Measurements from ENCODE around the gene TPGS2. TPM values are rescaled to one million over a fixed set of nuclear protein-coding genes. Genes with fewer than 3 reads are reported as not detected.

Gene TPGS2
- total RNA-seq, 1 experiment from 2014 or later = 93.3 TPM

- CTCF ChIA-PET = no interaction called here
- POLR2A ChIA-PET = no interaction called here
These were observed 15.0 kb upstream of the TPGS2 start for GRCh38 chr18:36843784-36844183.

More at GRCh38 chr18:36843784-36844183, 15.0 kb upstream of the TPGS2 start:
- Histone ChIP-seq H3K36me3 (ENCODE audit: control insufficient read depth in 1 of 2, insufficient read depth in 2 of 2, low read length in 2 of 2) (no peaks in the 10 kb centered on the region), H2AFZ (ENCODE audit: low read depth, low read length, poor library complexity, severe bottlenecking) (no peak overlapping the region), H3K27ac (ENCODE audit: low read depth, low read length) (no peak overlapping the region), H3K27me3 (ENCODE audit: insufficient read depth, low read length) (no peaks in the 10 kb centered on the region), H3K9ac (ENCODE audit: low read length) (no peak overlapping the region), H3K9me2 (ENCODE audit: insufficient read depth) (no peaks in the 10 kb centered on the region), H3K9me3 (ENCODE audit: control insufficient read depth in 1 of 2, insufficient read depth in 1 of 2, low read depth in 1 of 2, low read length in 2 of 2) (no peaks in the 10 kb centered on the region), H3K79me2 (ENCODE audit: insufficient read depth, low read length) (no peaks in the 10 kb centered on the region), H4K20me1 (ENCODE audit: insufficient read depth) (no peaks in the 10 kb centered on the region), H3K4me2 (ENCODE audit: low read length) (no peak overlapping the region), H3K4me1 (ENCODE audit: control insufficient read depth in 1 of 2, insufficient read depth in 2 of 2, low read length in 2 of 2) (no peaks in the 10 kb centered on the region), H3K4me3 (replicated peaks in 1 of 2; ENCODE audit: low read depth in 1 of 2, low read length in 2 of 2) (no peak overlapping the region)
- BruUV-seq (replicated peaks) = no TSS peak
- TF ChIP-seq RAD21 (IDR thresholded peaks at IDR 0.05; ENCODE audit: low read depth) (no peak), EZH2 (IDR thresholded peaks at IDR 0.05) (no peak), POLR2A (IDR thresholded peaks at IDR 0.05; ENCODE audit: borderline replicate concordance, extremely low read depth, insufficient read depth, insufficient read length) (no peak), CTCF (IDR thresholded peaks at IDR 0.05 in 2 of 3, conservative IDR thresholded peaks at IDR 0.05 in 1 of 3; ENCODE audit: borderline replicate concordance in 1 of 3, insufficient read depth in 1 of 3, low read depth in 2 of 3, low read length in 2 of 3) (no peak), FOSL1 (IDR thresholded peaks at IDR 0.05; ENCODE audit: low read depth) (no peak), EZH2phosphoT487 (IDR thresholded peaks at IDR 0.05; ENCODE audit: borderline replicate concordance) (no peak), EGR1 (IDR thresholded peaks at IDR 0.05; ENCODE audit: low read depth) (no peak), SIN3A (IDR thresholded peaks at IDR 0.05; ENCODE audit: low read depth) (no peak), POLR2AphosphoS5 (IDR thresholded peaks at IDR 0.05; ENCODE audit: low read depth, low read length) (no peak), SRF (IDR thresholded peaks at IDR 0.05; ENCODE audit: low read depth) (no peak), ATF3 (IDR thresholded peaks at IDR 0.05) (no peak), YY1 (IDR thresholded peaks at IDR 0.05; ENCODE audit: extremely low read depth, insufficient replicate concordance, low read depth, low read length) (no peak)
- TF ChIP-seq, protein P1, sequence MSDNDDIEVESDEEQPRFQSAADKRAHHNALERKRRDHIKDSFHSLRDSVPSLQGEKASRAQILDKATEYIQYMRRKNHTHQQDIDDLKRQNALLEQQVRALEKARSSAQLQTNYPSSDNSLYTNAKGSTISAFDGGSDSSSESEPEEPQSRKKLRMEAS (IDR thresholded peaks at IDR 0.05) = no peak
- RAD21 ChIA-PET (ENCODE audit: low non-redundant PET in 1 of 2, low total read pairs in 2 of 2, uncharacterized antibody in 2 of 2, unreplicated experiment in 2 of 2) = no interaction called here
- no peak for DNase-seq (ENCODE audit: low read depth, low spot score)
- ATAC-seq = no peak
- intact Hi-C loops (cut with micrococcal nuclease) = no loop called here

Data from HCT116 (cell line).